NCI-H2029 treated with DMSO at 0.1 percent for 48 hours (cell line): ENCODE results near the gene DLEC1.

Experiments
- DNase-seq: peaks from one replicate; lab custom pipeline; 2025; lab: John Stamatoyannopoulos, UW

Gene DLEC1

GRCh38 chr3:38039101-38039898 is at the start of gene DLEC1:
Gene DLEC1, plus strand, starts transcription at chr3:38039208. Its CDS starts 18 bp downstream, at chr3:38039226.
- DNase-seq = no peak

GRCh38 chr3:37989821-37990480 is 49.1 kb upstream of the DLEC1 start:
- DNase-seq = no peak

- no peak for DNase-seq
Measured at GRCh38 chr3:37990527-37990926, 48.5 kb upstream of the DLEC1 start, which contains the start of gene VILL. Gene VILL, plus strand, starts transcription at chr3:37990786. Its CDS starts 2,887 bp downstream, at chr3:37993673.

GRCh38 chr3:37991109-37991508 is 47.9 kb upstream of the DLEC1 start:
- no peak for DNase-seq

- DNase-seq = no peak
Measured at GRCh38 chr3:37991823-37992222, 47.2 kb upstream of the DLEC1 start.

- no peak for DNase-seq
Measured at GRCh38 chr3:37992271-37993066, 46.5 kb upstream of the DLEC1 start.

GRCh38 chr3:37993067-37993455 is 45.9 kb upstream of the DLEC1 start:
- no peak for DNase-seq

GRCh38 chr3:37993460-37993819 is 45.6 kb upstream of the DLEC1 start:
- DNase-seq = no peak

GRCh38 chr3:37993820-37994638 is 45.0 kb upstream of the DLEC1 start:
- DNase-seq = no peak

- DNase-seq = no peak
Measured at GRCh38 chr3:37994639-37994972, 44.4 kb upstream of the DLEC1 start.

GRCh38 chr3:37995652-37996641 is 43.1 kb upstream of the DLEC1 start:
- no peak for DNase-seq

- peak; percentile 77 for DNase-seq
Measured at GRCh38 chr3:37996785-37997301, 42.2 kb upstream of the DLEC1 start.

GRCh38 chr3:37997342-37997741 is 41.7 kb upstream of the DLEC1 start:
- no peak for DNase-seq

GRCh38 chr3:37997791-37998370 is 41.1 kb upstream of the DLEC1 start:
- no peak for DNase-seq

GRCh38 chr3:37999836-38000235 is 39.2 kb upstream of the DLEC1 start:
- DNase-seq = no peak

- DNase-seq = no peak
Measured at GRCh38 chr3:38000242-38000916, 38.6 kb upstream of the DLEC1 start.

GRCh38 chr3:38000965-38001455 is 38.0 kb upstream of the DLEC1 start:
- DNase-seq = no peak

- DNase-seq = no peak
Measured at GRCh38 chr3:38001456-38002081, 37.4 kb upstream of the DLEC1 start.
